Activated T-helper 1 cell treated with anti-CD3 and anti-CD28 coated beads, Interleukin-2, amount 50 U/mL, for 16 hours (primary cell): Measurements from ENCODE around the gene RAI1.

Source experiments
- DNase-seq, 2 donors: peaks; one replicate each; pipeline ENCODE4 v3.0.0-alpha.2; 2020; ENCODE audit warnings: low read depth in 1 of 2, low spot score in 1 of 2

RAI1 gene

DNA sequence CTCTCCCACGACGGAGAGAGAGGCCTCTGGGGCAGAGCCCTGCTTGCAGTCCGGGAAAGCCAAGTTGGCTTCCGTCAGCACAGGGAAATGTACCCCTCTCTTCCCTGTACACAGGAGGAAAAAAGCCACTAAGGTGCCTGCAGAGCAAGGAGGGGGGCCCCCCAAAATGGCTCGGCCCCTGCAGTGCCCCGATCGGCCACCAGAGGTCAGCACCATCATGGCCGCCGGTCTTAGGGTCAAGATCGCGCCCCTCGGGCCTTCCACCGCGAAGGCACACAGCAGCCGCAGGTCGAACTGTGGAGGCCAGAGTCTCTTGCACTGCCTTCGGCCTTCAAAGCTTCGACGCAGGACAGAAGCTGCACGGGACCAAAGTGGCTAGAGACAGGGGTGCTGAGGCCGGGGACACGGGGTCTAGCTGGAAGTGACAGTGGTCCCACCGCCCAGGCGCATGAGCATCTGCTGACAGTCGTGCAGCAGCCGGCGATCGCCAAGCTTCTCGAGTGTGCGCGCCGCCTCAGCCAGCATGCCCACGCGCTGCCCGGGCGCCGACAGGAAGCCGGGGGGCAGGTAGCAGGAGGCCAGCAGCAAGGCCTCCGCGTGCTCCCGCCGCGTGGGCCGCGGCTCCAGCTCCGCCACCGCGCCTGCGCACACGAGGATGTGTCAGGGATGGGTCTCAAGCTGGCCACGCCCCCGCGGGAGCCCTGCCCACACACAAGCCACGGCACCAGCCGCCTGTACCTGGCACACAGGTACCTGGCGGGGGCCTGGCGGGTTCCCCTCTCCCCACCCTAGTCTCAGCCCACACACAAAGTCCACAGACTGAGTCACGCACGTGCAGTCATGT, 131.2 kb downstream of the RAI1 start:
- peak; percentile 48 to 51 for DNase-seq

DNA sequence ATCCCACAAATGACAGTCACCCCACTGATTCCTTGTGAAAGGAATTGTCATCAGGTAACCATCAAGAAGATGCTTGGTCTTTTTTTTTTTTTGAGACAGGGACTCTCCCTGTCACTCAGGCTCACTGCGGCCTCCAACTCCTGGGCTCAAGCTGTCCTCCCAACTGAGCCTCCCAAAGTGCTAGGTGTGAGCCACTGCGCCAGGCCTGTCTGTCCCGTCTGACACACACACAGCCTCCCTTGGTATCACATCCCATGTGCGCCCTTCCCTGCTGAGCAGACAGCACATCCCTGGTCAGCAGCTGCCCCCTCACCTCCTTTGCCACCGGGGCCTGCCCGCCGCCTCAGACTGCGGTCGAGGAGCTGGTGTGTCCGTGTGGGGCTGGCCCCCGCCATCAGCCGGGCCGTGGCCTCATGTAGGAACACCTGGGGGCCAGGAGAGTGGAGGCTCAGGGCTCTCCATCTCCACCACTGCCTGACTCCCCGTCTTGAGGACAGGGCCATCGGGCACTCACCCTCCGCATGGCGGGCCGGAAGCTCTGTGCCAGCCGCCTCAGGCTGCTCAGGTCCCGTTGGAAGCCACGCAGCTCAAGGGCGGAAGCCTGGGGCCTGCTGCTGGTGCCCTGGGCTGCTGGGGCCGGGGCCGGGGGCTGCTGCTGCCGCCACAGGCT, 131.9 kb downstream of the RAI1 start:
- no peak for DNase-seq

DNA sequence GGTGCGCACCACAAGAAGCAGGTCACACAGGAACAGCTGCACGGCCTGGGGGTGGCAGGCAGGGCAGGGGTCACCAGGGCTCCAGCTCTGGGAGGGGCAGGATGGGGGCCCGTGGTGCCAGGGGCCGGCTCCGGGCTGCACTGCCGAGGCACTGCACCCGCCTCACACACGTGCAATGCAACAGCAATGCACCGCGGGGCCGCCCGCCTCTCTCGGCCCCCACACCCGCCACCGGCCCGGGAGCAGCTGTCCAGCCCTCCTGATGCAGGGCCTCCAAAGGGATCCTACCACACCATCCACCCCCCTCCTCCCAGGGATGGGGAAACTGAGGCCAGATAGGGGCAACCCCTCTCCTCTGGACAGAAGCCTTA, 132.5 kb downstream of the RAI1 start:
- DNase-seq = no peak

DNA sequence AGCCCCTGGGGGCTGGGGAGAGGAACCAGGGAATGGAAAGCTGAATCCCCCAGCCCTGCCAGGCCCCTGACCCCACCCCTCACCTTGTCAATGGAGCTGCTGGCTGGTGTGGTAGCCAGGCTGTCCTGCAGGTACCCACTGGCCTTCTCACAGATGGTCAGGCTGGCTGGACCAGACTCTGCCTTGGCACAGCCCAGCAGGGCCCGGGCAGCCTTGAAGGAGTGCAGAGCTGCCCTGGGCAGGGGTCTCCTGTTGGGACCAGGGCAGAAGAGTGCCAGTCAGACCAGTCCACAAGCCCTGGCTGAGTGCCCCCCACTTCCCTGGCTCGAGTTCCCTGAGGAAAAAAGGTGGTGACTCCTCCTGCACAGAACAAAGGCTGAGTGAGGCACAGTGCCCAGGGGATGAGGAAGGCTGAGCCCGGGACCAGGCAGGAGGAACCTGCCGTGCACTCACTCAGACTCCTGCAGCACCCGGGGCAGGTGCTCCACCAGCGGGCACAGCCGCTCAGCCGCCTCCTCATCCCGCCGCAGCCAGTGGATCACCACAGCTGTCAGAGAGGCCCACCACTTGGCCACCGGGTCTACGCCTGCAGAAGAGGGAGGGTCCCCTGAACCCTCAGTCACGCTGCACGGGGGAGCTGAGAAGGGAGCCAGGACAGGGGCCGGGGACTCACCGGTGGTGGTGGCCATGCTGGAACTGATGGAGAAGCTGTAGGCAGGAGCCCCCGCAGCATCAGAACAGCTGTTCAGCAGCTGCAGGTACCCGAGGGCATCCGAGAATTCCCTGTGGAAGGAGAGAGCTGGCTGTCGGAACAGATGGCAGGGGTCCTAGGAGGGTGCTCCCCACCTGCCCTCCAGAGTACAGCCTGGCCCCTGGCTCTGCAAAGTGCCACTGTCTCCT, 133.2 kb downstream of the RAI1 start:
- no peak for DNase-seq

DNA sequence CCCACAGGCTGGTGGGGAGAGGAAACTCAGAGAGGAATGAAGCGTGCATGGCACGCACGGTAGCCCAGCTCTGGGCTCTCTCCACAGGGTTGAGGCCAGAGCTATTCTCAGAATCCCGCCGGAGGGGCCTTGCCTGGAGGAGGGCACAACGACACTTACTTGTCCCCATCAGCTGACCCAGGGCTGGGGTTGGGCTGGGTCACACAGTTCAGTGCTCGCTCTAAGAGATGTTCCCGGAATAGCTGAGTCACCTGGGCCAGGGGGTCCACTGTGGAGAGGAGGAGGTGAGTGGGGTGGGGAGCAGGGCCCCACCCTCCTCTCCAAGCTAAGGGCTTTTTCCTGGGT, 133.8 kb downstream of the RAI1 start:
- DNase-seq = no peak

DNA sequence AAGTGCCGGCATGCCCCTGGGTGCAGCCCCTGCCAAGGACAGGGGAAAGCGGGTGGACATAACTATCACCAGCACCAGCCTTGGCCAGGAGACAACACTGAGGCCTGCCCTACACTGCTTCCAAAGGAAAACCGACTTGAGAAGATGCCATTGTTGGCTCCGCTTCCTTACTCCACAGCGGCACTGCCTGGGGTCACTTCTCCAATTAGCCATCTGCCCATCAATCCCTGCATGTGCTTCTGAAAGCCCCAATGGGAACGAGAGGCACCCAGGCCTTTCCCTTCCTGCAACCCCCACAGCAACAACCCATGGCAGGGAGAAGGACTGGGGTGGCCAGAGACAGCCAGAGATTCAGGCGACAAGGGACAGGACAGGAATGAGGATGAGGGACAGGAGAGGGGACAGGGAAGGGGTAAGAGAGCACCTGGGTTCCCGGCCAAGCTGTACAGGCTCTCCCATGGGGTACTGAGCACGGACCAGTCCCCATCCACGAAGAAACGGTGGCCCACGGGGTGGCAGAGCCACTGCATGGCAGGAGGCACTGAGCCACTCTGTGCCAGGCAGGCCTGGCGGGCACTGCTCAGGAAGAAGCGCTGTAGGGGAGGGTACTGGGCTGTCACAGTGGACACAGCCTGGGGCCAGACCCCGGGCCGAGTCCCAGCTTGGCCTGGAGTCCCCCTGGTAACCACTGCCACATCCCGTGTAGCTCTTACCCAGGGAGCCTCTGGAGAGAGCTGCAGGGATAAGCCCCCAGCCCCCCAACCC, 134.4 kb downstream of the RAI1 start:
- no peak for DNase-seq

DNA sequence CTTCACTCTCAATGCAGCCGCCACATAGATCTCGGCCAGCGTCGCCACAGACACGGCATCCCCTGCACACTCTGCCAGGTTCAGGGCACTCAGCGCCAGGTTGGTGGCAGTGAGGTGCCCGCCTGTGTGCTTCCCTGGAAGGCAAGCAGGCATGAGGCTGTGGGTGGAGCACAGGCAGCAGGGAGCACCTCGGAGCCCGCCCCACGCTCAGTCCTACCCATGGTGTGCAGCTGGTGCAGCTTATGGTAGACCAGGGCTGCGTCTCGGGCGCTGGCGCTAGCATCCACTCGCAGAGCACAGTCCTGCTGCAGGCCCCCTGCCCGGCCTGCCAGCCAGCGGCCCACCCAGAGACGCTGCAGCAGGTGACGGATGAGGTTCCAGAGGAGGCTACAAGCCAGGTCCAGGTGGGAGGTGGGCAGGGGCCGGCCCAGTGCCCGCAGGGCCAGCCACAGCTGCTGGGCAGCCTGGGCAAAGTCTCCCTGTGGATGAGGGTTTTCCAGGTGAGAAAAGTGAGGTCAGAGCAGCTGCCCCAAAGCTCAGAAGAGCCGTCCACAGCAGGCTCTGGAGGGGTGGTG, 135.1 kb downstream of the RAI1 start:
- no peak for DNase-seq

DNA sequence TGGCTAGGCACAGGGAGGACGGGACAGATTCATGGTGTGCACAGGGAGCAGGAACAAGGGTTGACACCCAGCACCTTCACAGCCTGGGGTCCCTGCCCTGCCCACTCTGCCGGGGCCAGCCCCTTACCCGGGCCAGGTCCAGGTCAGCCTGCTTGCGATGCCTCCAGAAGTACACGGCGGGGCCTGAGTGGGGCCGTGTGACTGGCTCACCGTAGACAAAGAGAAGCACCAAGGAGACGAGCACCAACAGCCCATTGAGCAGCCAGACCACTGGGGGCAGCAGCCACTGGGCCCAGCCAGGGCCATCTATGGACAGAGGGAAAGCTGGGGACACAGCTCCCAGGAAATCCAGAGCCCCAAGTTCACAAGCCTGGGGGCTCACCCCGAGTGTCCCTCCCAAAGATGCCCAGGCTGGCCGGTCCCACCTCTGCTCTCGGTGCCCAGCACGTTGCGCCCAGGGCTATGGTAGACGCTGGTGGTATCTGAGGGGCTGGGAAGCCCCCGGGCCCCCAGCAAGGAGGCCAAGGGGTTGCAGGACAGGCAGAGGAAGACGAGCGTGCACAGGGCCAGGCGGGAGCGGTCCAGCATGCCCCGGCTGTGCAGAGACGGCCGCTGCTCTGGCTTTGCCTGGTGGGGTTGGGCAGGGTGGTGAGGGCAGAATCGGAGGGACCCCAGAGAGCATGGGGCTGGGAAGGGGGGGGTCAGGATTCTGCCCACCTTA, 135.7 kb downstream of the RAI1 start:
- no peak for DNase-seq

DNA sequence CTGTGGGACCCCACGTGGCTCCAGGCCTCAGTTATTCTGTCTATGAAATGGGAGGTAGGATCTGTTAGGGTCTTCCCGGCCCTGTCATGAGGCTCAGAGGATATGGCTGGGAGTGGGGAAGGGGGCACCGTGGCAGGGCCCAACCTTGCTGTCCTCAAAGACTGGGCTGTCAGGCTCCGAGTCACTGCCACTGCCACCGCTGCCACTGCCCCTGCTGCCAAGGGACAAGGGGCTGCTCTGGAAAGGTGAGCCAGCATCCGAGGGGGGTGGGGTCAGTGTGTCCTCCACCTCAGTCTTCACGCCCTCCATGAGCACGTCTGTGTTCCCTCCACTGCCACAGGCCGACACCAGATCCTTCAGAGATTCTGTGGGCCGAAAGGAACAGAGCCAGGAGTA, 136.3 kb downstream of the RAI1 start:
- no peak for DNase-seq

DNA sequence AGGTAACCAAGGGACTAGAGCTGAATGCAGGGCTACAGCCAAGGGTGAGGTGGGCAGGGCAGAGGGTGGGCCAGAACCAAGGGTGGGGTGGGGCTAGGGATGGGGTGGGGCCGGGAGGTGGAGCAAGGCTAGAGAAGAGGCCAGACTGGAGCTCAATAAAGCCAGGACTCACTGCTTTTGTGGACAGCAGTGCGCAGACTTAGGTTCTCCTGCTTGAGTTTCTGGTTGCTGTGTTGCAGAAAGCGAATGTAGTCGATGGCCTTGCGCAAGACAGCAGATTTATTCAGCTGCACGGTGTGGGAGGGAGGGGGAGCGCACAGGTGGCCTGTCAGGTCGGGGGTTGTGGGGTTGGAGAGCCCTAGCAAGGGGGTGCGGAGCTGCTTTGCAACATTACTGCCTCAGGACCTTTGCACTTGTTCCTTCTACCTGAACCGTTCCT, 136.8 kb downstream of the RAI1 start:
- no peak for DNase-seq

DNA sequence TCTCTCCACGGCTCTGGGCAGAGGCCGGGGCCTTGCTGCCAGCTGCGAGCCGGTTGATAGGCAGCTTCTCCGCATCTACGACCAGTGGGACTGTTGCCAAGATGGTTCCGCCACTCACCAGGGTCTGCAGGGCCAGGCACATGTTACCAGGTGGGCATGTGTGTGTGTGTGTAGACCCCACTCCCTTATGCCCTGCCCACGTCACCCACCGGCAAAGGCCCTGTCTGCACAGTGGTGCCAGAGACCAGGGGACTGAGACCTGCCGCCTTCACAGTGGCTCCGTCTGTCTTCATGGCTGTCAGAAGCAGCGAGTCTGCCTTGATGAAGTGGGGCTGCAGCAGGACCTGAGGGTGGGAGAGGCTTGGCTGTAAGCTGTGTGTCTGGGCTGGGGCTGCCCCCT, 137.9 kb downstream of the RAI1 start:
- DNase-seq = no peak

DNA sequence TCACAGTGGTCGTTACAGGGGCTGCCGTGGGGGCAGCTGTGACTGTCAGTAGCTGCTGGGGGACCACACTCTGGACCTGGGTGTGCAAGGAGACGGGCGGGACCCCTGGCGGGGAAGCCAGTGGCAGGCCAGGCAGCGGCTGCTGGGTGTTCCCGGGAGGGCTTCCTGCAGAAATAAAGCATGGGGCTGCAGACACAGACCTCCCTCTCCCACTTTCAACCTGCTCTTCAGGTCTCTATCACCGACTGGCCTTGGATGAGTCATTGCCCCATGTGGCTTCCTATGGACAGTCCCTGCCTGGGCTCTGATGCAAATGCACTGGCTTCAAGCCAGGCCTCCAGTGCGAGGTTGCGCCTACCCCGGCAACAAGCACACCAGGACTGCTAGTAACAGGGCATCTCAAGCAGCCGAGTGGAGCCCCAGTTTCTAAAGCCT, 138.3 kb downstream of the RAI1 start:
- peak in 1 of 2 donors; percentile 56 for DNase-seq

DNA sequence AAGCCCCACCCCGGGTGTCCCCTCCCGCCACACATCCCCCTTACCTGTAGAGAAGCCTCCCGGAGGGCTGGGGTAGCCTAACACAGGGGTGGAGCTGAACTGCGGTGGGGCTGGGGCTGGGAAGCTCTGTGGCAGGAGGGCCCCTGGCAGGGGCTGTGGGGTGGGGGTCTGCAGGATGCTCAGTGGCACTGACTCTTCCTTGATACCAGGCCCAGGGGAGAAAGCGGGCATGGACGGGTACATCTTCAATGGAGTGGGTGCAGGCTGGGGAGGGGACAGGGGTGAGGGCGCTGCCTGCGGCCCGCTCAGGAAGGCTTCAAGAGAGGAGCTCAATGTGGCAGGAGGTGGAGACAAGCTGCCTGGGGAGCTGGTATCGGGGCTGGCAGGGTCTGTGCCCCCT, 138.8 kb downstream of the RAI1 start:
- no peak for DNase-seq

DNA sequence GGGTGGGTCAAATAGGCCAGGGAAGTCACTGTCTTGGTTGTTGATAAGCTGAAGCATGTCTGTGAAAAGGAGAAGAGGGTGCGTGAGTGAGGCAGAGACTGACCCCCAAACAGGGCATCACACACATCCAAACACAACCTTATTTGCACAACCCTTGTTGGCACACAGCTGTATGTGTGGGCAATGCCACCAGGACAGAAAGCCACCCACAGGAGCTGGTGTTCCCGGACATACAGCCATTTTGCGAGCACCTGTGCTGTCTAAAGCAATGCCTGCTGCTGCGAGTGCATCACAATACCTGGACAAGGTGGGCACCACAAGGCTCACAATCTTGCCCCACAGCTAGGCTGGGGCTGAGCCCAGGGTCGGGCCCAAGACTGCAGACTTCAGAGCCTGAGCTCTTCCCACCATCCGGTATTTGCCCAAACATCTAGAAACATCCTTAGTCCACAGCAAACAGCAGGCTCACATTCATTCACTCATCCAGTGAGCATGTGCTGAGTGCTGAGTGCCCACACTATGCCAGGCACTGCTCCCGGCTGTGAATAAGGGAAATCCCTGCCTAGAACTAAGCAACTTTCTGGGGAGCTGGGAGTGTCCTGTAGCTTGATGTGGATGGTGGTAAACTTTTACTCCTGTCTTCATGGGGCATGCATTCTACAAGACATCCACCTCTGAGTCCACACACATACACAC, 139.4 kb downstream of the RAI1 start:
- no peak for DNase-seq

DNA sequence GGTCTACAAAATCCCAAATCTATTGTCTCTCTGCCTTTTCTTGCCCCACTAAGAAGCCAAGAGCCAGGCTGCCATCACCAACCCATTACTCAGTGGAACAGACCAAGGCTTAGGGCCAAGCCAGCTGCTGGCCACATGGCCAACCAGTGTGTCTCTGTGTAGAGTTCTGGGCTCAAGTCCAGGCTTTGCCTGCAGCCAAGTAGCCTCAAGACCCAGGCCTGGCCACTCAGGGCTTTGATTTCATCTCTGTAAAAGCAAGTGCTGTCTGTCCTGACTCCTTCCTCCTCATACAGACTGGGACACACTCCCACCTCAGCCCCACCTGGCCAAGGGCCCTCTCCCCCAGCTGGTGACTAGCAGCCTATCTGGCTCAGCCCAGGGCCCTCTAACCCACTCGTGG, 140.9 kb downstream of the RAI1 start:
- no peak for DNase-seq

DNA sequence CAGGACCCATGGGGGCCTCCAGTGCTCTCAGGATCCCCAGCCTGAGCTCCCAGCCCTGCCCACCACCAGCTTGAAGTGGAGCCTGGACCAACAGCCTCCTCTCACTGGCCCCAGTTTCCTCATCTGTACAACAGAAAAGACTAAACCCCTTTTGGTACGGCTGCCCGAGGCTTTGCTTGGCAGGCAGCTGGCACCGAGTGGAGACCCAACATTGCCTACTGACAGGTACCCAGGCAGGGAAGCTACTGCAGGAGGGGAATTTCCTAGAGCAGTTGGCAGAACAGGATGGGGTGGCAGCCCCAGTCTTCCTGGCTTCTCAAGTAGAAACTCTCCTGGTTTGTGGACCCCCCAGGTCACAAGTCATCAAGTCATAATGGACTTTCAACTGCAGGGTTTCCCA, 141.4 kb downstream of the RAI1 start:
- no peak for DNase-seq

DNA sequence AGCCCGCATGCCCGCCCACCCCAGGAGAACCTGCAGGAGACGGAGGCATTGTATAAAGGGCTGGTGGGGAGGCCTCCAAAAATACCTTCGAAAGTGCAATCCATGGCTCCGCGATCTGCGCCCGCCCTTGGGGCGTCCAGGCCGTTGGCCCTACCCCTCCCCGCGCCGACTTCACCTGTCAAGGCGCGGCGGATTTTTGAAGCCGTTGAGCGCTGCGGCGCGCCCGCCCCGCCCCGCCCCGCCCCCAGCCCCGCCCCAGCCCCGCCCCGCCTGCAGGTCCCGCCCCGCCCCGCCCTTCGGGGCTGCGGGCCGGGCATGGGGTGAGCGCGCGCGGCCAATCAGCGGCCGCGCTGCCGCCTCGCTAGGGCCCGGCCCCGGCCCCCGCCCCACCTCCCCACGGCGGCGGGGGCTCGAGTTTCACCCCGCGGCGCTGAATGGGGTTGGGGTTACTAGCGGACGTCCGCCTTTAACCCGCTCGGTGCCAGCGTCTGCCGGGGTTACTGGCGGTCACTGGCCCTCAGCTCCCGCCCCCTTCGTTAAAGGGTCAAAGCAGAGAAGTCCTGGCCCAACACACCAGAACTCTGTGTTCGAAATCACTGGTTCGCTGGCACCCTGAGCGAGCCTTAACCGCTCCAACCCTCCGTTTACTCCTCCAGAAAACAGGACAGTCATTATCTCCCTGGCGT, 142.3 kb downstream of the RAI1 start:
- peak; percentile 43 to 70 for DNase-seq

DNA sequence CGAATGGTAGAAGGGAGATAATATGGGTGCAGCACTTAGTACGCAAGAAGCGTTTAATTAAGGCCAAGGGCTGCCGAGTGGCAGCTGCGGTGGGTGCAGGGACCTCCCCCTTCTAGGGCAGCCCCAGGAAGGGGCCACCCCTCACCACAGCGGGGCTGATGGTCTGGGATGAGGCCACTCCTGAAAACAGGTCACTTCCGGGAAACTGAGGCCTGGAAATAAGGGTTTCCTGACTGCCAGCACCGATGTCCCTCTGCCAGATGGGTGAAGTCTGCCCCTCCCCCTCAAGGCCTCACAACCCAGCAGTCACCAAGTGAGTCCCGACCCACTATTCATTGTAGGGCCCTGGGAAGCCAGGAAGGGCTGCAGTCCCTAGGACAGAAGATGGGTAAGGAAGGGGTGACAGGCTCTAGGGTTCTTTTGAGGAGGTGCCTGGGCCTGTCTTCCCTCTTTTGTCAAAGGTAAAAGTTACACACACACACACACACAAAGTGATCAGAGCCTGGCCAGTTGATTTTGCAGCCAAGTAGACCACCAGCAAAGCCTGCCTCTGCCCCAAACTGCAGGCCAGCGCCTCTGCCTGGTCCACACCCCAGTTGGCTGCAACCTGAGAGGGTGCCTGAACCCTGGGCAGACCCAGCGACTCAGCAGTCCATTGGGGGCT, 143.0 kb downstream of the RAI1 start:
- no peak for DNase-seq
